ENCODE measurements around the gene TRAF2. TPM values are rescaled to one million over a fixed set of nuclear protein-coding genes. Genes with fewer than 3 reads are reported as not detected.

TRAF2 gene
- total RNA-seq, 1 donor from 2014 or later: 7.4 TPM

GRCh38 chr9:136973618-136974617 lies 87.6 kb downstream of the TRAF2 start:
- no peak for ATAC-seq
- DNase-seq (ENCODE audit: low spot score): no peak

DNA sequence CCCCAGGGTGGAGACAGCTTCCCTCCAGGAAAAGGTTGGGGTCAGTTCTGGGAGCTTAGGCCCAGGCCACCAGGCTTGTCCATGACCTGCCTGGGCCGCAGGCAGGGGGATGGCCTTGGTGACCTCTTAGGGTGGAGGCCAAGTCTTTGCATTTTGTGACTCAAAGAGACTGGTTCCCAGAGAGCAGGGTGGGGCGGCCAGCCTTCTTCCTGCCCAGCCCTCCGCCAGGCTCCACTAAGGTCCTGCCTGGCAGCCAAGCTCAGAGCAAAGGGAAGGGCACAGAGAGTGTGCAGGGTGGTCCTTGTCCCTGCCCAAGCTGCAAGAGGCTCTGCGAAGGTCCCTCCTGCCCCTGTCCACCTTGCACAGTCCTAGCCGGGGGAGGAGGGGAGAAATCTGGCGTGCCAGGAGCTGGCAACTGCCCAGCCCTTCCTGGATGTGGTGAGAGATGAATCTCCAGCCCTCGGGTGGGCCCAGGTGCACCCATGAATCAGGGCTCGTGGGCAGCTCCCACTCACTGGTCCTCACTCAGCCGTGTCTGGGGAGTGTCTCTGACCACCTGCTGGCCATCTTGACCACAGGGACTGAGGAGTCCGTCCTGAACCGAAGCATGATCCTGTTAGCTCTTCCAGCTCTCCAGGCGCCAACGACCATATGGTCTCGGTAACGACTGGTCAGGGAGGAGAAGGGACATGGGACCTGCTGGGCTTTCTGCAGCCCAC lies 88.7 kb downstream of the TRAF2 start:
- ATAC-seq (no peak), DNase-seq (ENCODE audit: low spot score) (no peak)

DNA sequence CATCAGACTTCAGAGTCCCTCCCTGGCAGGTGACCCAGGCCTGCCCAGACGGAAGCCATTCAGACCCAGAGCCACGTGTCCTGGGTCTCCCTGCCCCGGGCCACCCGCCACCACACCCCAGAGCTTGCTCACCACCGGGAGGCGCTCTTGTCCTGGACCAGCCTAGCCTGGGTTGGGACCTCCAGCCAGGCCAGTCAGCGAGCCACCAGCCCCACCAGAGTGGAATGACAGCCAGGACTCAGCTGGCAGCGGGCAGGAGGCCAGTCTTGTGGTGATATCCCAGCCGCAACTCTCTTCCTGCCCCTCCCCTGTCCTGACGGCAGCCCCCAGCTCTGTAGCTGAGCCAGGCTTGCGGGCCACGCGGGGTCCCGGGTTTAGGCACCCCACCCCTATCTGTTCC lies 89.3 kb downstream of the TRAF2 start:
- DNase-seq (ENCODE audit: low spot score): no peak
- no peak for ATAC-seq

Other genes starting within 250 kb of the TRAF2 start
- gene EGFL7, start 223.6 kb upstream of the TRAF2 start, total RNA-seq: 42.3 TPM
- 213 TPM for gene AGPAT2, start 199.1 kb upstream of the TRAF2 start, total RNA-seq
- 3.0 TPM for gene DIPK1B, start 173.9 kb upstream of the TRAF2 start, total RNA-seq
- gene LCN10, start 143.6 kb upstream of the TRAF2 start, total RNA-seq: 0.15 TPM
- gene LCN6, start 138.0 kb upstream of the TRAF2 start, total RNA-seq: not detected
- gene LCN8, start 128.3 kb upstream of the TRAF2 start, total RNA-seq: not detected
- gene LCN15, start 122.0 kb upstream of the TRAF2 start, total RNA-seq: not detected
- 55.1 TPM for gene TMEM141, start 95.2 kb upstream of the TRAF2 start, total RNA-seq
- 0.75 TPM for gene CCDC183, start 90.2 kb upstream of the TRAF2 start, total RNA-seq
- 18.4 TPM for gene RABL6, start 78.6 kb upstream of the TRAF2 start, total RNA-seq
- 4.1 TPM for gene AJM1, start 44.0 kb upstream of the TRAF2 start, total RNA-seq
- gene PHPT1, start 37.1 kb upstream of the TRAF2 start, total RNA-seq: 58.2 TPM
- gene MAMDC4, start 34.2 kb upstream of the TRAF2 start, total RNA-seq: 28.6 TPM
- gene EDF1, start 20.2 kb upstream of the TRAF2 start, total RNA-seq: 232 TPM
- gene FBXW5, start 58.2 kb downstream of the TRAF2 start, total RNA-seq: 112 TPM
- gene C8G, start 58.7 kb downstream of the TRAF2 start, total RNA-seq: 411 TPM
- gene LCN12, start 65.8 kb downstream of the TRAF2 start, total RNA-seq: 30.3 TPM
- gene PTGDS, start 91.0 kb downstream of the TRAF2 start, total RNA-seq: 5.2 TPM
- gene LCNL1, start 96.5 kb downstream of the TRAF2 start, total RNA-seq: not detected
- gene PAXX, start 105.9 kb downstream of the TRAF2 start, total RNA-seq: 27.3 TPM
- gene CLIC3, start 110.1 kb downstream of the TRAF2 start, total RNA-seq: not detected
- 61.2 TPM for gene ABCA2, start 141.7 kb downstream of the TRAF2 start, total RNA-seq
- gene FUT7, start 145.6 kb downstream of the TRAF2 start, total RNA-seq: 0.08 TPM
- gene NPDC1, start 159.7 kb downstream of the TRAF2 start, total RNA-seq: 16.6 TPM
- gene ENTPD2, start 167.5 kb downstream of the TRAF2 start, total RNA-seq: 1.7 TPM
- 0.15 TPM for gene SAPCD2, start 184.0 kb downstream of the TRAF2 start, total RNA-seq
- gene UAP1L1, start 191.0 kb downstream of the TRAF2 start, total RNA-seq: 1.8 TPM
- gene MAN1B1, start 200.5 kb downstream of the TRAF2 start, total RNA-seq: 27.4 TPM
- 87.0 TPM for gene DPP7, start 228.2 kb downstream of the TRAF2 start, total RNA-seq

All from left lobe of liver (tissue), 2 donors.